Upper lobe of left lung (tissue), 6 donors: ENCODE data around the gene KLF7. TPM values are rescaled to one million over a fixed set of nuclear protein-coding genes. Genes with fewer than 3 reads are reported as not detected.
"Not testable (repeated sequence)": the region's sequence is repeated elsewhere in the genome, so short reads cannot be mapped to it uniquely, and the experiment has no call there.

Source experiments
- ATAC-seq, 2 donors: fragments of 200-7000 bp; cut with Tn5 transposase; one replicate each; pipeline ENCODE4 v1.9.1; 2022; ENCODE audit warnings: mild to moderate bottlenecking in 2 of 2, moderate library complexity in 2 of 2; ENCODE audit not compliant: low FRiP score in 2 of 2
- DNase-seq, 2 donors: peaks; one replicate each; pipeline ENCODE4 v3.0.0-alpha.2; 2019 to 2020
- H3K27ac ChIP-seq, 4 donors: fragments of 200-600 bp; sonication (generic); one replicate each; pipeline ENCODE4 v1.5.1; 2016 to 2019
- H3K27me3 ChIP-seq, 4 donors: fragments of 200-600 bp; sonication (generic); one replicate each; pipeline ENCODE4 v1.5.1; 2017 to 2019
- H3K36me3 ChIP-seq, 4 donors: fragments of 200-600 bp; sonication (generic); one replicate each; pipeline ENCODE4 v1.5.1; 2016 to 2019
- H3K4me1 ChIP-seq, 4 donors: fragments of 200-600 bp; sonication (generic); one replicate each; pipeline ENCODE4 v1.5.1; 2018 to 2019
- H3K4me3 ChIP-seq, 4 donors: fragments of 200-600 bp; sonication (generic); one replicate each; pipeline ENCODE4 v1.5.1; 2017 to 2019; ENCODE audit warnings: mild to moderate bottlenecking in 2 of 4, moderate library complexity in 1 of 4
- H3K9me3 ChIP-seq, 4 donors: fragments of 200-600 bp; sonication (generic); one replicate each; pipeline ENCODE4 v1.5.1; 2018 to 2019
- EP300 ChIP-seq, 4 donors: sonication (generic); formaldehyde crosslinking; IDR thresholded peaks; one replicate each; pipeline ENCODE4 v1.5.1; 2017; ENCODE audit warnings: antibody characterized with exemption in 4 of 4, control low read depth in 2 of 4
- POLR2A ChIP-seq, 4 donors: fragments of 450-650 bp; IDR thresholded peaks; one replicate each; pipeline ENCODE4 v1.5.1; 2016 to 2017; ENCODE audit warnings: antibody characterized with exemption in 4 of 4, mild to moderate bottlenecking in 2 of 4
- POLR2AphosphoS5 ChIP-seq, 2 donors: sonication (generic); formaldehyde crosslinking; IDR thresholded peaks; one replicate each; pipeline ENCODE4 v1.5.1; 2017; ENCODE audit warnings: antibody characterized with exemption in 2 of 2
- WGBS, 2 donors: methylation state at CpG; one replicate each; pipeline ENCODE4 v1.1.5; 2017 to 2018; 5-methylcytosine and 5-hydroxymethylcytosine counted together
- total RNA-seq, 6 donors: library from RNA; depleted of rRNA in 4 of 6; stranded (reverse); fragments of >200 nt in 4 of 6; gene quantifications; one replicate each; pipeline versions ENCODE4 v1.1.0 to v1.2.1, GENCODE V29; 2016 to 2021
- TF ChIP-seq, protein P1 (sequence below), 6 experiments: fragments of 450-650 bp in 4 of 6; fragments of 200-600 bp in 2 of 6; sonication (generic) in 2 of 6; IDR thresholded peaks; one replicate each; pipeline ENCODE4 v1.5.1; 2016 to 2019; ENCODE audit warnings: antibody characterized with exemption in 6 of 6
- donor health status: DM: no; HTN: no; CAD: no; lungs with moderate emphysema.
- donor health status: DM: no; HTN: yes; CAD: no; lungs with severe emphysema.

KLF7 gene
- total RNA-seq, 6 donors from 2014 or later, result 15.4 to 50.5 (median 22.4) TPM

DNA sequence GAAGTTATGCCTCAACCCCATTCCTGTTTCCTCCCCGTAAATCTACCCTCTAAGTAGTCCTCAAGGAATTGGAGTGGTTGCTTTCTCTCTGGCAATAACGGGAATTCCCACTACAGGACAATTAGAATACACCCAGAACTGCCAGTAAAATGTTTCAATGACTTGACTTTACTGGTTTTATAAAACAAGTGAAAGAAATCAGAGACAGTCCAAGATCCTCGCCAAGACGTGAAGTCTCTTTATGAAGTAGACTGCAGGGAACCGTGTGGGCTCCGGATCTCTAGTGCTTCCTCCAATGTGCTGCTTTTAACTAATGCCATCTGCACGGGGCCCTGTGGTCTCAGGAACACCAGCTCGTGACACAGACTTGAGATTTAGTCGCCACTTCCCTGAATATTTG lies 125.1 kb downstream of the KLF7 start:
- peaks cover 0 to 15% (median 5%) of the 10 kb centered on the region in 4 donors for H3K4me1 ChIP-seq
- no peak overlapping the region for H3K4me3 ChIP-seq
- no peaks in the 10 kb centered on the region for H3K36me3 ChIP-seq
- peak in 1 of 4 donors; percentile 8 for TF ChIP-seq EP300 (IDR thresholded peaks at IDR 0.05)
- TF ChIP-seq, protein P1, sequence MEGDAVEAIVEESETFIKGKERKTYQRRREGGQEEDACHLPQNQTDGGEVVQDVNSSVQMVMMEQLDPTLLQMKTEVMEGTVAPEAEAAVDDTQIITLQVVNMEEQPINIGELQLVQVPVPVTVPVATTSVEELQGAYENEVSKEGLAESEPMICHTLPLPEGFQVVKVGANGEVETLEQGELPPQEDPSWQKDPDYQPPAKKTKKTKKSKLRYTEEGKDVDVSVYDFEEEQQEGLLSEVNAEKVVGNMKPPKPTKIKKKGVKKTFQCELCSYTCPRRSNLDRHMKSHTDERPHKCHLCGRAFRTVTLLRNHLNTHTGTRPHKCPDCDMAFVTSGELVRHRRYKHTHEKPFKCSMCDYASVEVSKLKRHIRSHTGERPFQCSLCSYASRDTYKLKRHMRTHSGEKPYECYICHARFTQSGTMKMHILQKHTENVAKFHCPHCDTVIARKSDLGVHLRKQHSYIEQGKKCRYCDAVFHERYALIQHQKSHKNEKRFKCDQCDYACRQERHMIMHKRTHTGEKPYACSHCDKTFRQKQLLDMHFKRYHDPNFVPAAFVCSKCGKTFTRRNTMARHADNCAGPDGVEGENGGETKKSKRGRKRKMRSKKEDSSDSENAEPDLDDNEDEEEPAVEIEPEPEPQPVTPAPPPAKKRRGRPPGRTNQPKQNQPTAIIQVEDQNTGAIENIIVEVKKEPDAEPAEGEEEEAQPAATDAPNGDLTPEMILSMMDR (IDR thresholded peaks at IDR 0.05), result no peak
- H3K27ac ChIP-seq, result no peak overlapping the region
- no peaks in the 10 kb centered on the region for H3K27me3 ChIP-seq
- 53% methylated on average over 9 of the region's 9 CpGs for WGBS, 2 donors
- ATAC-seq (no peak), DNase-seq (peak in 1 of 2 donors; percentile 43)
- no peaks in the 10 kb centered on the region for H3K9me3 ChIP-seq

DNA sequence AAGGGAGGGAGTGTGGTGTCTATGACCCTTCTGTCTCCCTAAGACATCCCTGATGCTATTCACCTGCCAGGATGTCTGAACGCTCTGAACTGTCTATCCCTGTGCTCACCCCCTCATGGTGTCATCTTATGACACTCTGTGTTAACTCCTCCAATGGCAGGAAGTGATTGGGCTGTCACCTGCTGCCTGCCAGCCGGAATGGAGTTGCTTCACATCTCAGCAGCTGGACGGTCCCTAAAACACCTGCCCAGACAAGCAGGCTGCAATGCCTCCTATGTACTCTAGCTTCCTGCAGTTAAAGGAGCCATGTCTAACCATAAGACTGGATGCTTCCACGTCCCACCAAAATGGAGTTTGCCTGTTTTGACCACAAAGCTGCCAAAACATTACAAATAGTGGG lies 126.5 kb downstream of the KLF7 start:
- TF ChIP-seq POLR2A (IDR thresholded peaks at IDR 0.05), result no peak
- TF ChIP-seq EP300 (IDR thresholded peaks at IDR 0.05), result no peak
- TF ChIP-seq, protein P1 (IDR thresholded peaks at IDR 0.05), result no peak
- no peak for TF ChIP-seq POLR2AphosphoS5 (IDR thresholded peaks at IDR 0.05)
- DNase-seq, result no peak

DNA sequence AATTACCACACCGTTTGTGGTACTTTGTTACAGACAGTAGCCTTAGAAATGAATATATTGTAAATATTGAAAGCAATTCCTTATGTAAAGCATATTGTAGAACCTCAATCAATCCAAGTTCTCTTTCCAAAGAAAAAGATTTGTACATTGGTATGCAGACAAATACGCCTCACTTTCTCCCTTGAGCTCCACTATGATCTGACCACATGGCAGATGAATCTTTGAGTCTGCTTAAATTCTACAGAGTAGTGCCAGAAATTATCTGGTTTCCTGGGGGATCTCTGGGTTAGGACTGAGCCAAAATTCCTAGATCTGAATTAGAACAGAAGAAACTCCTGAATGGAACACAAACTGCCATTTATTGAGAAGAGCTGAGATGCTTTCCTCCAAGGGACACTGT lies 127.4 kb downstream of the KLF7 start:
- WGBS, 2 donors, result 86 to 91% methylated on average over 2 of the region's 2 CpGs
- Histone ChIP-seq H3K4me3 (no peak overlapping the region), H3K36me3 (no peaks in the 10 kb centered on the region), H3K4me1 (peaks cover 0 to 15% (median 5%) of the 10 kb centered on the region in 4 donors), H3K9me3 (no peaks in the 10 kb centered on the region), H3K27me3 (no peaks in the 10 kb centered on the region), H3K27ac (no peak overlapping the region)
- TF ChIP-seq, protein P1 (IDR thresholded peaks at IDR 0.05), result no peak
- TF ChIP-seq EP300 (IDR thresholded peaks at IDR 0.05), result no peak
- no peak for TF ChIP-seq POLR2A (IDR thresholded peaks at IDR 0.05)
- TF ChIP-seq POLR2AphosphoS5 (IDR thresholded peaks at IDR 0.05), result no peak
- DNase-seq (no peak), ATAC-seq (peak in 1 of 2 donors; percentile 40)

More for the DNA sequence above, 126.5 kb downstream of the KLF7 start:
- no peaks in the 10 kb centered on the region for H3K36me3 ChIP-seq
- H3K4me3 ChIP-seq, result no peak overlapping the region
- WGBS, 2 donors, result 70 to 80% methylated on average over 3 to 4 of the region's 4 CpGs
- no peak overlapping the region for H3K27ac ChIP-seq
- no peaks in the 10 kb centered on the region for H3K27me3 ChIP-seq
- H3K4me1 ChIP-seq, result peaks cover 0 to 15% (median 5%) of the 10 kb centered on the region in 4 donors
- no peaks in the 10 kb centered on the region for H3K9me3 ChIP-seq
- no peak for ATAC-seq

DNA sequence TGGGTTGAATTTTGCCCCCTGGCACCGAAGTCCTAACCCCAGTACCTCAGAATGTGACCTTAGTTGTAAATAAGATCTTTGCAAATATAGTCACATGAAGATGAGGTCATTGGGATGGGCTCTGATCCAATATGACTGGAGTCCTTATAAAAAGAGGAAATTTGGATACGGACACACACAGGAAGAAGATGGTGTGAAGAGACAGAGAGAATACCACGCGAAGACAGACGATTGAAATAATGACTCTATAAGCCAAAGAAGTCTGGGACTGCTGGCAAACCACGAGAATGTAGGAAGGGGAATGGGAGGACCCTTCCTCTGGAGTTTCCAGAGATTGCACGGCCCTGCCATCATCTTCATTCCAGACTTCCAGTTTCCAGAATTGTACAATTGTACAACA lies 127.9 kb downstream of the KLF7 start:
- peak in 1 of 2 donors; percentile 54 for ATAC-seq
- 44 to 49% methylated on average over 7 of the region's 7 CpGs for WGBS, 2 donors

DNA sequence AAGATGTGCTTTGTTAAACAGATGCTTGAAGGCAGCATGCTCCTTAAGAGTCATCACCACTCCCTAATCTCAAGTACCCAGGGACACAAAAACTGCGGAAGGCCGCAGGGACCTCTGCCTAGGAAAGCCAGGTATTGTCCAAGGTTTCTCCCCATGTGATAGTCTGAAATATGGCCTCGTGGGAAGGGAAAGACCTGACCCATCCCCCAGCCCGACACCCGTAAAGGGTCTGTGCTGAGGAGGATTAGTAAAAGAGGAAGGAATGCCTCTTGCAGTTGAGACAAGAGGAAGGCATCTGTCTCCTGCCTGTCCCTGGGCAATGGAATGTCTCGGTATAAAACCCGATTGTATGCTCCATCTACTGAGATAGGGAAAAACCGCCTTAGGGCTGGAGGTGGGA lies 128.7 kb downstream of the KLF7 start:
- not testable (repeated sequence) for DNase-seq

More for the DNA sequence above, 127.9 kb downstream of the KLF7 start:
- TF ChIP-seq POLR2A (IDR thresholded peaks at IDR 0.05) (no peak), EP300 (IDR thresholded peaks at IDR 0.05) (peak in 1 of 4 donors; percentile 9)
- Histone ChIP-seq H3K4me3 (no peak overlapping the region), H3K27me3 (no peaks in the 10 kb centered on the region), H3K36me3 (no peaks in the 10 kb centered on the region), H3K9me3 (no peaks in the 10 kb centered on the region), H3K4me1 (peaks cover 0 to 15% (median 5%) of the 10 kb centered on the region in 4 donors), H3K27ac (no peak overlapping the region)
- DNase-seq, result no peak

DNA sequence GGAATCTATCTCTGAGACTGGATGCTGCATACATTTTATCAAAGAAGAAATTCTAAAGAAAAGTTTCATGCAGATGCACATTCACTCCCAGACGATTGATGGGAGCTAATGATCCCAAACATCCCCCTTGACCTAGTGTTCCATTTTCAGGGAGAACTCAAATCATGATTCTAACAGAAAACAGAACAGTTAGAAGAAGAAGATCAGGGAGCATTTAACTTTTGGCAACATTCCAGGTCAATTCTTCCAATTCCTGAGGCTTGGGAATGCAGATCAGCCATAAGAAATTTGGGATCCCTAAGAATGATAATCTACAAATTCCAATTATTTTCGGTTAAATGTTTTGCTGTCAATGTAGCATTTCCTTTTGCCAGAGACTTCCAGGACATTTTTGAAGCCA lies 129.9 kb downstream of the KLF7 start:
- Histone ChIP-seq H3K27ac (no peak overlapping the region), H3K27me3 (no peaks in the 10 kb centered on the region), H3K36me3 (no peaks in the 10 kb centered on the region), H3K4me3 (no peak overlapping the region), H3K4me1 (peaks cover 0 to 9% (median 1%) of the 10 kb centered on the region in 4 donors), H3K9me3 (no peaks in the 10 kb centered on the region)
- DNase-seq (no peak), ATAC-seq (no peak)
- 75 to 83% methylated on average over 2 of the region's 2 CpGs for WGBS, 2 donors
- TF ChIP-seq EP300 (IDR thresholded peaks at IDR 0.05), result no peak
- no peak for TF ChIP-seq POLR2AphosphoS5 (IDR thresholded peaks at IDR 0.05)
- TF ChIP-seq POLR2A (IDR thresholded peaks at IDR 0.05), result no peak
- TF ChIP-seq, protein P1 (IDR thresholded peaks at IDR 0.05), result no peak

More for the DNA sequence above, 128.7 kb downstream of the KLF7 start:
- not testable (repeated sequence) for H3K27ac ChIP-seq, H3K36me3 ChIP-seq, H3K4me3 ChIP-seq, ATAC-seq, H3K27me3 ChIP-seq, H3K9me3 ChIP-seq
- WGBS, 2 donors, result no CpG with 5 or more reads among the region's 8 CpGs
- peaks cover 0 to 15% (median 5%) of the 10 kb centered on the region in 4 donors for H3K4me1 ChIP-seq
